AG04450 (cell line): ENCODE data around the gene HERC2. TPM values are rescaled to one million over a fixed set of nuclear protein-coding genes. Genes with fewer than 3 reads are reported as not detected.

ENCODE experiments used
- CTCF ChIA-PET: fragments of 300-600, 350-600 bp; formaldehyde crosslinking; extraction: SDS; loops from one replicate; lab custom pipeline; 2022; ENCODE audit warnings: antibody characterized with exemption, inconsistent platforms; lab: Charles Lee
- POLR2A ChIA-PET: fragments of 350-600 bp; formaldehyde crosslinking; extraction: SDS; loops from one replicate; lab custom pipeline; 2021; ENCODE audit warnings: antibody characterized with exemption, inconsistent platforms; lab: Yijun Ruan, JAX
- DNase-seq: peaks from one replicate; pipeline ENCODE4 v3.0.0-alpha.2; 2011; ENCODE audit warnings: low read depth, low spot score
- H3K27ac ChIP-seq: one replicate; pipeline ENCODE4 v1.5.1; 2012; ENCODE audit warnings: low read depth, low read length, control low read depth
- H3K27me3 ChIP-seq: one replicate; pipeline ENCODE4 v1.6.0; 2012; ENCODE audit warnings: low read length; ENCODE audit not compliant: control insufficient read depth, insufficient read depth
- H3K4me3 ChIP-seq: 2 replicates; pipeline ENCODE4 v1.5.1; 2011; ENCODE audit warnings: mild to moderate bottlenecking, low read depth, low read length, control low read depth
- H3K9me3 ChIP-seq: 2 replicates; pipeline ENCODE4 v1.5.1; 2012; ENCODE audit warnings: low read length; ENCODE audit not compliant: control insufficient read depth, insufficient read depth
- polyA plus RNA-seq: library from polyadenylated mRNA; depleted of rRNA; stranded (reverse); fragments of >200 nt; gene quantifications from 2 replicates; pipeline ENCODE4 v1.2.3, GENCODE V29; 2011
- TF ChIP-seq, protein P1 (sequence below): IDR thresholded peaks from 2 replicates; pipeline ENCODE4 v1.5.1; 2011; ENCODE audit warnings: low read depth, low read length, control low read depth, inconsistent platforms

The HERC2 gene
- polyA plus RNA-seq, 1 experiment = 12.7 TPM

DNA sequence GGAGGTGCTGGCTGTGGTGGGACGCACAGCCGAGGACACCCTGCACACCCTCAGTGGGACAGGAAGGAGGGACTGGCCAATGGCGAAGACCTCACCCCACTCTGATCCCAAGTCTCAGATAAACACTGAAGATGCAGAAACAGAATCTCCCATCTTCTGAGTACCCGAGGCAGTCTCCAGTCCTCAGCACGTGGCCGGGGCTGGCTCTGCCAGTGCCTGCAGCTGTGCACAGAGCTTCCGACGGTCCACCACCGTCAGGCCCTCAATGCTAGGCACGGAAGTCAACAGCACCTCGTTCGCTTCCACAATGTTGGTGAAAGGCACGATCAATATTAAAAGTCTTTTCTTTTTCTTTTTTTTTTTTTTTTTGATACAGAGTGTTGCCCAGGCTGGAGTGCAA, 206.1 kb downstream of the HERC2 start:
- ChIA-PET CTCF (interaction anchor here (4.2 kb wide), 1 partner anchor 11 kb away, joined by 40 read pairs; no protein-coding TSS in a partner anchor), POLR2A (no interaction called here)
- H3K9me3 ChIP-seq = no peaks in the 10 kb centered on the region; the same call in 1 of the 2 replicates
- H3K4me3 ChIP-seq = no peak overlapping the region
- no peak for DNase-seq
- no peak overlapping the region for H3K27ac ChIP-seq
- H3K27me3 ChIP-seq = no peaks in the 10 kb centered on the region
- TF ChIP-seq, protein P1, sequence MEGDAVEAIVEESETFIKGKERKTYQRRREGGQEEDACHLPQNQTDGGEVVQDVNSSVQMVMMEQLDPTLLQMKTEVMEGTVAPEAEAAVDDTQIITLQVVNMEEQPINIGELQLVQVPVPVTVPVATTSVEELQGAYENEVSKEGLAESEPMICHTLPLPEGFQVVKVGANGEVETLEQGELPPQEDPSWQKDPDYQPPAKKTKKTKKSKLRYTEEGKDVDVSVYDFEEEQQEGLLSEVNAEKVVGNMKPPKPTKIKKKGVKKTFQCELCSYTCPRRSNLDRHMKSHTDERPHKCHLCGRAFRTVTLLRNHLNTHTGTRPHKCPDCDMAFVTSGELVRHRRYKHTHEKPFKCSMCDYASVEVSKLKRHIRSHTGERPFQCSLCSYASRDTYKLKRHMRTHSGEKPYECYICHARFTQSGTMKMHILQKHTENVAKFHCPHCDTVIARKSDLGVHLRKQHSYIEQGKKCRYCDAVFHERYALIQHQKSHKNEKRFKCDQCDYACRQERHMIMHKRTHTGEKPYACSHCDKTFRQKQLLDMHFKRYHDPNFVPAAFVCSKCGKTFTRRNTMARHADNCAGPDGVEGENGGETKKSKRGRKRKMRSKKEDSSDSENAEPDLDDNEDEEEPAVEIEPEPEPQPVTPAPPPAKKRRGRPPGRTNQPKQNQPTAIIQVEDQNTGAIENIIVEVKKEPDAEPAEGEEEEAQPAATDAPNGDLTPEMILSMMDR = no peak

DNA sequence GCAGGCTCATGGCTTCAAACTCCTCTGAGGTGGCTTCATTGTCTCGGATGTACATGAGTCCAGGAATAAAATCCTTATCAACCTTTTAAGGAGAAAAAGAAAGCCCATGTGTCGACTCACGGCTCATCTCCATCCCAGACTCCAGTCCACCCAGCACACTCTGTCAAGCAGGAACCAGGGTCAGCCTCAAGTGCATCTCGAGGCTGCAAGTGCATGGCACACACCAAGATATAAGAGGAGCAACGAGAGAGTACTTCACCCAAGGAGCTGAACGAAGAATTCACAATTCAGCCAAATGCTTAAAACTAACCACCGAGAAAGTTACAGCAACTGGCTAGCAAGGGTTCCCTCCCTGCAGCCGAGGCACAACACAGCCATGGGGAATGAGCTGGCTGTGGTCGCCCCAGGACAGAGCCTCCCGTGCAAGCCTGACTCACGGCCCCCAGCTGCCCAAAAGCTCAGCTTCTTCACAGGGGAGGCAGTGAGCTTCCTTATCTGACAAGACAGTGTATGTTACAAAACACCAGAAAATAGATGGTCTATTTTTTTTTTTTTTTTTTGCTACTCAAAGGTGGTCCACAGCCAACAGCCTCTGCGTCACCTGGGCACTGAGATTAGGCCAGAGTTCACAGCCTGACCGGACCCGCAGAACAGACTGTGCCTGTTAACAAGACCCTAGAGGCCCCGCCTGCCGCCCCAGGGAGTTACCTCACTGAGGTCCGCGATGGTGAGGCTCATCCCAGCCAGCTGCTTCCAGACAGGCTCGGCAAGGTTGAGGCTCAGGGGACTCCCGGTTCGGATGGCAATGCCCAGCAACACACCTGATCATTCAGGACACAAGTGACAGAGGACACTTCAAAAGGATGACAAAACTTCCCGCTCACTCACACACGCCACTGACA, 207.0 kb downstream of the HERC2 start:
- Histone ChIP-seq H3K27me3 (no peaks in the 10 kb centered on the region), H3K27ac (no peak overlapping the region), H3K9me3 (no peaks in the 10 kb centered on the region; the same call in 1 of the 2 replicates), H3K4me3 (no peak overlapping the region)
- DNase-seq = no peak
- ChIA-PET POLR2A (no interaction called here), CTCF (interaction anchor here (2.3 to 4.2 kb wide), 2 partner anchors 9 to 12 kb away, joined by 11 to 40 read pairs; no protein-coding TSS in a partner anchor)
- TF ChIP-seq, protein P1 = no peak

DNA sequence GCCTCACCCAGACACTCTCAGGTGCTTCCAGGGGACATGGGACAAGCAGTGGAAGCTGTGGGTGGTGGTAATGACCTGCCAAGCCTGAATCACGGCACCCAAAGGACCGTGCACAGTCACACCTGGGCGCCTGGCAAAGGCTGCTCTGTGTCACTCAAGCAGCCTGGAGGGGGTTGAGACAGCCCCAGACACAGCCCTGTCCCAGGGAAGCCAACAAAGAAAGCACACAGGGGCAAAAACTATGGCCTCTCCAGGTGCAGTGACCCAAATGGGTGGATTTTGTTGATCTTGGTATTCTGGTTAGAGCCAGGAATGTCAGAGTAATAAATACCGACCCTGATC, 207.9 kb downstream of the HERC2 start:
- H3K9me3 ChIP-seq = no peaks in the 10 kb centered on the region; the same call in 1 of the 2 replicates
- POLR2A ChIA-PET = no interaction called here
- H3K27ac ChIP-seq = no peak overlapping the region
- CTCF ChIA-PET = interaction anchor here (1.3 to 4.2 kb wide), 3 partner anchors 9 to 15 kb away, joined by 3 to 40 read pairs (median 11); partner anchors contain the start of gene OCA2
- no peak overlapping the region for H3K4me3 ChIP-seq
- no peaks in the 10 kb centered on the region for H3K27me3 ChIP-seq
- DNase-seq = no peak
- TF ChIP-seq, protein P1 = no peak

DNA sequence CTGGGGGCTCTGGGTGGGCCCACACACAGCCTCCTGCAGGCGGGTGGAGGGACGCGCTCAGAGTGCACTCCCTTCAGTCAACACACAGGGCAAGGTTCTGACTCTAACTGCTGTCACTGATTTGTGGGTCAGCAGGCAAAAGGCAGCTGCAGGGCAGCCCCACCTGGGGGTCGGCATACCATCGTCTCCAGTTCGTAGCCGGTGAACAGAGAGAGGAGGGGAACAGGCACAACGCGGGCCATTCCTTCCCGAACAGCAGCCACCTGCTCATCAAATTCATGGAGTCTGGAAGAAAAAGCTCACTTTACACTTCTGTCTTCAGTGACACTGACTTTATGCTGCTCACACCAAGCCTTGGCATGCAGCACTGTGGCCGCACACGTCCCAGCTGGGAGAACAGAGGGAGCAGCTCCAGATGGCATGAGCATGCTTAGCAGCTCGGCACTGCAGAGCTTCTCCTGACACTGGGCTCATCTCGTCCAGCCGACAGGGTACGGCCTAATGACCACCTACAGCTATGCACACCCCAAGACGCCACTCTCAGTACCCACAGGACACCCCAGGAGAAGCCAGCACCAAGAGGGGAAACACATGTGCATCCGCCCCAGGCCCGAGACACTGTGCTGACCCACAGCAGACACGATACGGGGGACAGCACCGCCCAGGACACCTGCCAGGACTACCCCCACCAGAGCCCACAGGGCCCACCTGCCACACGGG, 208.4 kb downstream of the HERC2 start:
- Histone ChIP-seq H3K4me3 (no peak overlapping the region), H3K27me3 (no peaks in the 10 kb centered on the region), H3K9me3 (no peaks in the 10 kb centered on the region; the same call in 1 of the 2 replicates), H3K27ac (no peak overlapping the region)
- CTCF ChIA-PET = interaction anchor here (1.3 to 2.3 kb wide), 2 partner anchors 10 to 14 kb away, joined by 3 to 11 read pairs; partner anchors contain the start of gene OCA2
- POLR2A ChIA-PET = no interaction called here
- TF ChIP-seq, protein P1 = no peak
- no peak for DNase-seq
